Trophoblast cell (in vitro differentiated cells and primary cell): ENCODE results near the gene CCRL2.

Experiments
- DNase-seq, 2 donors: peaks; one replicate each; pipeline ENCODE4 v3.0.0-alpha.2; 2016
- H2AFZ ChIP-seq: 2 replicates; pipeline ENCODE4 v1.6.1; 2013; ENCODE audit warnings: low read length, moderate library complexity, mild to moderate bottlenecking; ENCODE audit not compliant: insufficient read depth, poor library complexity
- H2AK5ac ChIP-seq: 2 replicates; pipeline ENCODE4 v1.6.1; 2013; ENCODE audit warnings: mild to moderate bottlenecking, low read length
- H2BK120ac ChIP-seq: 2 replicates; pipeline ENCODE4 v1.6.1; 2013; ENCODE audit warnings: low read length, mild to moderate bottlenecking, moderate library complexity; ENCODE audit not compliant: insufficient read depth, poor library complexity
- H2BK12ac ChIP-seq: 2 replicates; pipeline ENCODE4 v1.6.1; 2013; ENCODE audit warnings: mild to moderate bottlenecking, low read length, moderate library complexity
- H2BK5ac ChIP-seq: 2 replicates; pipeline ENCODE4 v1.6.1; 2013; ENCODE audit warnings: low read length, low read depth, moderate library complexity, mild to moderate bottlenecking; ENCODE audit not compliant: poor library complexity
- H3K14ac ChIP-seq: 2 replicates; pipeline ENCODE4 v1.6.1; 2013; ENCODE audit warnings: mild to moderate bottlenecking, low read length
- H3K18ac ChIP-seq: 2 replicates; pipeline ENCODE4 v1.6.1; 2013; ENCODE audit warnings: mild to moderate bottlenecking, low read length
- H3K23ac ChIP-seq: 2 replicates; pipeline ENCODE4 v1.6.1; 2013; ENCODE audit warnings: low read length
- H3K27ac ChIP-seq: 2 replicates; pipeline ENCODE4 v1.5.1; 2013; ENCODE audit warnings: low read depth, mild to moderate bottlenecking, inconsistent platforms, low read length, moderate library complexity
- H3K27me3 ChIP-seq: 2 replicates; pipeline ENCODE4 v1.6.1; 2013; ENCODE audit warnings: inconsistent platforms, mild to moderate bottlenecking, low read length, moderate library complexity; ENCODE audit not compliant: insufficient read depth
- H3K36me3 ChIP-seq, 2 experiments: 1 replicate in 1 of 2; 2 replicates in 1 of 2; pipeline ENCODE4 v1.6.1; 2013; ENCODE audit warnings: low read length in 2 of 2, mild to moderate bottlenecking in 2 of 2, moderate library complexity in 1 of 2; ENCODE audit not compliant: insufficient read depth in 2 of 2, control insufficient read depth in 1 of 2
- H3K4ac ChIP-seq: 2 replicates; pipeline ENCODE4 v1.6.1; 2013; ENCODE audit warnings: low read depth, mild to moderate bottlenecking, low read length, moderate library complexity
- H3K4me1 ChIP-seq, 2 experiments: 1 replicate in 1 of 2; 2 replicates in 1 of 2; pipeline ENCODE4 v1.6.1; 2013; ENCODE audit warnings: low read length in 2 of 2, mild to moderate bottlenecking in 2 of 2, moderate library complexity in 1 of 2; ENCODE audit not compliant: insufficient read depth in 2 of 2, control insufficient read depth in 1 of 2
- H3K4me2 ChIP-seq: 2 replicates; pipeline ENCODE4 v1.6.1; 2013; ENCODE audit warnings: inconsistent platforms, mild to moderate bottlenecking, low read length, moderate library complexity
- H3K4me3 ChIP-seq: 2 replicates; pipeline ENCODE4 v1.5.1; 2013; ENCODE audit warnings: mild to moderate bottlenecking, low read depth, low read length, inconsistent platforms
- H3K79me1 ChIP-seq: one replicate; pipeline ENCODE4 v1.6.1; 2013; ENCODE audit warnings: low read length
- H3K79me2 ChIP-seq: 2 replicates; pipeline ENCODE4 v1.6.1; 2013; ENCODE audit warnings: low read length, mild to moderate bottlenecking; ENCODE audit not compliant: control insufficient read depth, insufficient read depth, poor library complexity
- H3K9ac ChIP-seq: 2 replicates; pipeline ENCODE4 v1.6.1; 2013; ENCODE audit warnings: mild to moderate bottlenecking, low read length
- H3K9me3 ChIP-seq: 2 replicates; pipeline ENCODE4 v1.6.1; 2013; ENCODE audit warnings: low read depth, mild to moderate bottlenecking, control low read depth, inconsistent platforms, low read length; ENCODE audit not compliant: insufficient read depth
- H4K12ac ChIP-seq: 2 replicates; pipeline ENCODE4 v1.6.1; 2013; ENCODE audit warnings: low read depth, mild to moderate bottlenecking, low read length, moderate library complexity
- H4K8ac ChIP-seq: 2 replicates; pipeline ENCODE4 v1.6.1; 2013; ENCODE audit warnings: low read depth, mild to moderate bottlenecking, low read length, moderate library complexity
- H4K91ac ChIP-seq: one replicate; pipeline ENCODE4 v1.6.1; 2013; ENCODE audit warnings: low read depth, mild to moderate bottlenecking, low read length, moderate library complexity
- WGBS: extraction: QIAGEN DNeasy Blood & Tissue Kit; methylation state at CpG from one replicate; pipeline ENCODE4 v1.1.7; 2013; ENCODE audit warnings: missing lambda C conversion rate; ENCODE audit not compliant: insufficient read length, insufficient coverage; ENCODE audit errors: extremely low coverage; 5-methylcytosine and 5-hydroxymethylcytosine counted together

CCRL2 gene

DNA sequence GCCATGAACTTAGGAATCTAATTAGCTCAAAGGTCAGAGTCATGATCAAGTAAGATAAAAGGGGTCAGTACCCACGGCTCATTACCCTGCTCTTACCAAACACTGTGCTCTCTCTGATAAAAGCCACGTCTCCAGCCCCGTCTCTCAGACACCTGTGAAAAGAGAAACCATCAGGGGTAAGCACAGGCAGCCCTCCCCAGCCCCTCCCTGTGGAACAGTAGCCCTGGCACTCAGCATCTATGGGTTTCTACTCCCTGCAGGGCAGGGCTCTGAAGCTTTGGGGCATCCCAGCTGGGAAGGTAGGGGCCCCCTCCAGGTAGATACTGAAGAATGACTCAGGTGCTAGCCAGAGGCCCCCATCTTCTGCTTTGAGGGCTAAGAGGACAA is 47.1 kb downstream of the CCRL2 start:
- H3K79me2 ChIP-seq = no peaks in the 10 kb centered on the region
- no peak overlapping the region for H3K18ac ChIP-seq
- H4K91ac ChIP-seq = no peak overlapping the region
- no peaks in the 10 kb centered on the region for H3K79me1 ChIP-seq
- no peak overlapping the region for H3K14ac ChIP-seq
- no peak overlapping the region for H2AK5ac ChIP-seq
- H3K27me3 ChIP-seq = no peaks in the 10 kb centered on the region
- H3K4ac ChIP-seq = no peak overlapping the region
- peaks cover 3 to 4% of the 10 kb centered on the region in 2 experiments for H3K4me1 ChIP-seq
- no peak overlapping the region for H3K4me3 ChIP-seq
- no peak overlapping the region for H2BK5ac ChIP-seq
- peaks cover 1% of the 10 kb centered on the region for H3K9me3 ChIP-seq
- H4K8ac ChIP-seq = no peak overlapping the region
- H2BK120ac ChIP-seq = no peak overlapping the region
- no peak for DNase-seq
- H3K4me2 ChIP-seq = no peak overlapping the region
- H3K36me3 ChIP-seq = no peaks in the 10 kb centered on the region
- no peak overlapping the region for H4K12ac ChIP-seq
- H2AFZ ChIP-seq = no peak overlapping the region
- H3K9ac ChIP-seq = no peak overlapping the region
- no peak overlapping the region for H2BK12ac ChIP-seq
- no peak overlapping the region for H3K27ac ChIP-seq
- no CpG with 5 or more reads among the region's 3 CpGs for whole genome bisulfite sequencing
- H3K23ac ChIP-seq = no peak overlapping the region

DNA sequence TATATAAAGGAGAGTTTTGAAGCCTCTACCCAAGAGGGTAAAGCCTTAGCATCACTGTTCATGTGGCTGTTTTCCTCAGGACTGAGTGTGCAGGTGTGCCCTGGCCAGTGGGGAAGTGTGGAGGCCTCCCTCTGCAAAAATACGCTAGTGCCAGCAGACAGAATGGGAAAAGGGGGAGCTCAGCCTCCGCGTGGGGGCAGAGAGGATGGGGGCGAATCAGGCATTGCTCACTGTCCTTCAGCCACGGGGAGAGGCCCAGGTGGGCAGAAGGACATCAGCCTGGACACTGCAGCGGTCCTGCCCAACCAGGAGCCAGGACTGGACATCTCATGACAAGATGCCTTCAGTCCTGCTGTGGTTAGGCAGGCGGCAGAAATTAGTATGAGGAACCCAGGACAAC is 47.5 kb downstream of the CCRL2 start:
- Histone ChIP-seq H3K79me2 (no peaks in the 10 kb centered on the region), H3K36me3 (no peaks in the 10 kb centered on the region), H2BK12ac (no peak overlapping the region), H3K4ac (no peak overlapping the region), H3K4me3 (no peak overlapping the region), H2BK5ac (no peak overlapping the region), H4K8ac (no peak overlapping the region), H4K12ac (no peak overlapping the region), H2AK5ac (no peak overlapping the region), H3K14ac (no peak overlapping the region), H3K23ac (no peak overlapping the region), H3K4me1 (peaks cover 3 to 4% of the 10 kb centered on the region in 2 experiments), H3K79me1 (no peaks in the 10 kb centered on the region), H3K4me2 (no peak overlapping the region), H2BK120ac (no peak overlapping the region), H3K27ac (no peak overlapping the region), H2AFZ (no peak overlapping the region), H3K9ac (no peak overlapping the region), H4K91ac (no peak overlapping the region), H3K9me3 (peaks cover 1% of the 10 kb centered on the region), H3K18ac (no peak overlapping the region), H3K27me3 (no peaks in the 10 kb centered on the region)
- DNase-seq = no peak
- no CpG with 5 or more reads among the region's 7 CpGs for WGBS

DNA sequence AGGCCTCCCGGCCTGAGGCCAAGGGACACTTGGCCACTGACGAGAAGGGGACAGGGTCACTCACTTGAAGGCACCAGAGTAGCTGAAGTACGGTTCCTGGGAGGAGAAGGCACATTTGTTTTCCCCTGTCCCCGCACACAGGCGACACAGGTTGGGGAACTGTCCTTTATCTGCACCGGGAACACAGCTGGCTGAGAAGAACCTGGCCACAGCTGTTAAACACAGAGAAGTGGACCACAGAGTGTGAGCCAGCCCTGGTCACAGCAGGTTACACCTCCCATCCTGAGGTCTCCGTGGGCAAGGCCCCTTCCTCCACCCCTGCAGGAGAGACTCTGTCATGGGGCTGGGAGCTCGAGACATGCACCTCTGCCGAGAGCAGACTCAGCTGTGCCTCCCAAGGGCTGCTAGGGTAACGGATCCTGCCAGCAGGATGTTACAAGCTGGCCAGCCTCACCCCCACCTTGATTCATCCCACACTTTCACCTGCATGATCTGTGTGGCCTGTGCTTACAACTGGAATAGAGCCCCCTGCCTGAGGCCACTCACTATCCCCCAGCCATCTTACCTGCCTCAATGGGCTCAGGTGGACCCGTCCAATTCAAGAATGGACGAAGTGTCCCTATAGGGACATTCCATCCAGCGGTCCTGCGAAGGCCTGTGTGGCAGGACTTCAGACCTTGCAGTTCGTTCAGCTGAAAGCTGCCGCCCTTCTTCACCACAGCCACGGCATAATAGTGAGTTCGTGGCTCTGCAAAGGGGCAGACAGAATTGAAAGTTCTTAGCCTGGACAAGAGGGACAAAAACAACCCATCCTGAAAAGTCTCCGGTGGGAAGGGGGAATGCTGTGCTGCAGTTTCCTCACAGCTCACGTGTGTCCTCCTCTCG is 48.4 kb downstream of the CCRL2 start:
- no peak overlapping the region for H2AFZ ChIP-seq
- no peaks in the 10 kb centered on the region for H3K36me3 ChIP-seq
- H2AK5ac ChIP-seq = no peak overlapping the region
- H3K23ac ChIP-seq = no peak overlapping the region
- no peaks in the 10 kb centered on the region for H3K79me1 ChIP-seq
- DNase-seq = no peak
- H3K27ac ChIP-seq = no peak overlapping the region
- H3K4me1 ChIP-seq = peaks cover under 1 to 3% of the 10 kb centered on the region in 2 experiments
- H3K4me3 ChIP-seq = no peak overlapping the region
- H2BK5ac ChIP-seq = no peak overlapping the region
- H4K8ac ChIP-seq = no peak overlapping the region
- H3K9me3 ChIP-seq = peaks cover 1% of the 10 kb centered on the region
- H3K18ac ChIP-seq = no peak overlapping the region
- no peak overlapping the region for H3K9ac ChIP-seq
- H4K91ac ChIP-seq = no peak overlapping the region
- no peak overlapping the region for H4K12ac ChIP-seq
- no peak overlapping the region for H3K14ac ChIP-seq
- no peaks in the 10 kb centered on the region for H3K27me3 ChIP-seq
- no peak overlapping the region for H3K4ac ChIP-seq
- no peaks in the 10 kb centered on the region for H3K79me2 ChIP-seq
- no peak overlapping the region for H2BK12ac ChIP-seq
- no peak overlapping the region for H3K4me2 ChIP-seq
- no peak overlapping the region for H2BK120ac ChIP-seq
- WGBS = no CpG with 5 or more reads among the region's 21 CpGs

DNA sequence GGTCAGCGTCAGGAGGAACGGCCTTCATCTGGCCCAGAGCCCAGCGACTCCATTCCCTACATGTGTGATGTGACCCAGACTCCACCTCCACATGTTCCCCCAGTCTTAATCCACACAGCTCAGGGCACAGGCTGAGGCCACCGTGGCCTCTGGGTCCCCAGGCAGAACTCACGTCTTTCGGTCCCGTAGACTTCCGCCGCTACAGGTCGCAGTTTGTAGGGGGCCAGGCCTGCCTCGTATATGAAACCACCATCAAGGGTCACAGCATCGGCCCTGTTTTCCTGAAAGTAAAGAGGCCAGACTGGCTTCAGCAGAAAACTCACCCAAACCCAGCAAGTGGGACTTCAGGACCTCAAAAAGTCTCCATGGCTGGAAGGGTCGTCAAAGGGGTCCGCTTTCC is 49.1 kb downstream of the CCRL2 start:
- Histone ChIP-seq H2BK5ac (no peak overlapping the region), H3K27me3 (no peaks in the 10 kb centered on the region)
- whole genome bisulfite sequencing = no CpG with 5 or more reads among the region's 14 CpGs

More for the DNA sequence above, 49.1 kb downstream of the CCRL2 start:
- no peak overlapping the region for H3K23ac ChIP-seq
- H3K79me1 ChIP-seq = no peaks in the 10 kb centered on the region
- no peak overlapping the region for H3K4ac ChIP-seq
- no peak overlapping the region for H3K27ac ChIP-seq
- H2BK120ac ChIP-seq = no peak overlapping the region
- no peak overlapping the region for H3K18ac ChIP-seq
- H3K4me1 ChIP-seq = no peaks in the 10 kb centered on the region
- no peak overlapping the region for H2AK5ac ChIP-seq
- no peak overlapping the region for H2BK12ac ChIP-seq
- no peak for DNase-seq
- no peak overlapping the region for H3K9ac ChIP-seq
- no peak overlapping the region for H4K91ac ChIP-seq
- no peaks in the 10 kb centered on the region for H3K79me2 ChIP-seq
- peaks cover 1% of the 10 kb centered on the region for H3K9me3 ChIP-seq
- no peak overlapping the region for H4K8ac ChIP-seq
- no peaks in the 10 kb centered on the region for H3K36me3 ChIP-seq
- no peak overlapping the region for H3K14ac ChIP-seq
- H2AFZ ChIP-seq = no peak overlapping the region
- H3K4me3 ChIP-seq = no peak overlapping the region
- H4K12ac ChIP-seq = no peak overlapping the region
- H3K4me2 ChIP-seq = no peak overlapping the region
